ENCODE data around the gene SHH. TPM values are rescaled to one million over a fixed set of nuclear protein-coding genes. Genes with fewer than 3 reads are reported as not detected.

The SHH gene
- total and polyA plus RNA-seq, 2 of the 13 experiments (the other 11 are each of a cell fraction or from before 2014, with no cell fraction given), result 1.9 to 3.4 TPM

- TF ChIP-seq PRDM15 (CRISPR knock-in tag; IDR thresholded peaks at IDR 0.05), result no peak
- TF ChIP-seq NR2F1 (CRISPR knock-in tag; IDR thresholded peaks at IDR 0.05), result peak in 1 of 2 experiments; percentile 68; a peak in 2 of 4 replicates
- TF ChIP-seq, protein P1, sequence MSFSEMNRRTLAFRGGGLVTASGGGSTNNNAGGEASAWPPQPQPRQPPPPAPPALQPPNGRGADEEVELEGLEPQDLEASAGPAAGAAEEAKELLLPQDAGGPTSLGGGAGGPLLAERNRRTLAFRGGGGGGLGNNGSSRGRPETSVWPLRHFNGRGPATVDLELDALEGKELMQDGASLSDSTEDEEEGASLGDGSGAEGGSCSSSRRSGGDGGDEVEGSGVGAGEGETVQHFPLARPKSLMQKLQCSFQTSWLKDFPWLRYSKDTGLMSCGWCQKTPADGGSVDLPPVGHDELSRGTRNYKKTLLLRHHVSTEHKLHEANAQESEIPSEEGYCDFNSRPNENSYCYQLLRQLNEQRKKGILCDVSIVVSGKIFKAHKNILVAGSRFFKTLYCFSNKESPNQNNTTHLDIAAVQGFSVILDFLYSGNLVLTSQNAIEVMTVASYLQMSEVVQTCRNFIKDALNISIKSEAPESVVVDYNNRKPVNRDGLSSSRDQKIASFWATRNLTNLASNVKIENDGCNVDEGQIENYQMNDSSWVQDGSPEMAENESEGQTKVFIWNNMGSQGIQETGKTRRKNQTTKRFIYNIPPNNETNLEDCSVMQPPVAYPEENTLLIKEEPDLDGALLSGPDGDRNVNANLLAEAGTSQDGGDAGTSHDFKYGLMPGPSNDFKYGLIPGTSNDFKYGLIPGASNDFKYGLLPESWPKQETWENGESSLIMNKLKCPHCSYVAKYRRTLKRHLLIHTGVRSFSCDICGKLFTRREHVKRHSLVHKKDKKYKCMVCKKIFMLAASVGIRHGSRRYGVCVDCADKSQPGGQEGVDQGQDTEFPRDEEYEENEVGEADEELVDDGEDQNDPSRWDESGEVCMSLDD (CRISPR knock-in tag; IDR thresholded peaks at IDR 0.05; ENCODE audit: borderline replicate concordance), result no peak
- TF ChIP-seq, protein P2, sequence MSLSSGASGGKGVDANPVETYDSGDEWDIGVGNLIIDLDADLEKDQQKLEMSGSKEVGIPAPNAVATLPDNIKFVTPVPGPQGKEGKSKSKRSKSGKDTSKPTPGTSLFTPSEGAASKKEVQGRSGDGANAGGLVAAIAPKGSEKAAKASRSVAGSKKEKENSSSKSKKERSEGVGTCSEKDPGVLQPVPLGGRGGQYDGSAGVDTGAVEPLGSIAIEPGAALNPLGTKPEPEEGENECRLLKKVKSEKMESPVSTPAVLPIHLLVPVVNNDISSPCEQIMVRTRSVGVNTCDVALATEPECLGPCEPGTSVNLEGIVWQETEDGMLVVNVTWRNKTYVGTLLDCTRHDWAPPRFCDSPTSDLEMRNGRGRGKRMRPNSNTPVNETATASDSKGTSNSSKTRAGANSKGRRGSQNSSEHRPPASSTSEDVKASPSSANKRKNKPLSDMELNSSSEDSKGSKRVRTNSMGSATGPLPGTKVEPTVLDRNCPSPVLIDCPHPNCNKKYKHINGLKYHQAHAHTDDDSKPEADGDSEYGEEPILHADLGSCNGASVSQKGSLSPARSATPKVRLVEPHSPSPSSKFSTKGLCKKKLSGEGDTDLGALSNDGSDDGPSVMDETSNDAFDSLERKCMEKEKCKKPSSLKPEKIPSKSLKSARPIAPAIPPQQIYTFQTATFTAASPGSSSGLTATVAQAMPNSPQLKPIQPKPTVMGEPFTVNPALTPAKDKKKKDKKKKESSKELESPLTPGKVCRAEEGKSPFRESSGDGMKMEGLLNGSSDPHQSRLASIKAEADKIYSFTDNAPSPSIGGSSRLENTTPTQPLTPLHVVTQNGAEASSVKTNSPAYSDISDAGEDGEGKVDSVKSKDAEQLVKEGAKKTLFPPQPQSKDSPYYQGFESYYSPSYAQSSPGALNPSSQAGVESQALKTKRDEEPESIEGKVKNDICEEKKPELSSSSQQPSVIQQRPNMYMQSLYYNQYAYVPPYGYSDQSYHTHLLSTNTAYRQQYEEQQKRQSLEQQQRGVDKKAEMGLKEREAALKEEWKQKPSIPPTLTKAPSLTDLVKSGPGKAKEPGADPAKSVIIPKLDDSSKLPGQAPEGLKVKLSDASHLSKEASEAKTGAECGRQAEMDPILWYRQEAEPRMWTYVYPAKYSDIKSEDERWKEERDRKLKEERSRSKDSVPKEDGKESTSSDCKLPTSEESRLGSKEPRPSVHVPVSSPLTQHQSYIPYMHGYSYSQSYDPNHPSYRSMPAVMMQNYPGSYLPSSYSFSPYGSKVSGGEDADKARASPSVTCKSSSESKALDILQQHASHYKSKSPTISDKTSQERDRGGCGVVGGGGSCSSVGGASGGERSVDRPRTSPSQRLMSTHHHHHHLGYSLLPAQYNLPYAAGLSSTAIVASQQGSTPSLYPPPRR (CRISPR knock-in tag; IDR thresholded peaks at IDR 0.05; ENCODE audit: borderline replicate concordance), result no peak; the same call in 1 of the 2 replicates
- peak; percentile 92 for TF ChIP-seq CEBPG (CRISPR knock-in tag; IDR thresholded peaks at IDR 0.05)
- no peak for TF ChIP-seq SUZ12 (IDR thresholded peaks at IDR 0.05; ENCODE audit: low read depth, low read length)
- no peak for TF ChIP-seq THYN1 (CRISPR knock-in tag; IDR thresholded peaks at IDR 0.05; ENCODE audit: borderline replicate concordance, low read depth)
- TF ChIP-seq PBX3 (CRISPR knock-in tag; IDR thresholded peaks at IDR 0.05; ENCODE audit: borderline replicate concordance), result no peak
- TF ChIP-seq JUND (CRISPR knock-in tag; IDR thresholded peaks at IDR 0.05), result 0 out of 2 replicates have a peak, but pooled peaks have one; percentile 35
- TF ChIP-seq ZSCAN31 (CRISPR knock-in tag; IDR thresholded peaks at IDR 0.05; ENCODE audit: low read depth), result no peak
- TF ChIP-seq SALL2 (CRISPR knock-in tag; IDR thresholded peaks at IDR 0.05), result no peak
- TF ChIP-seq, protein P3, sequence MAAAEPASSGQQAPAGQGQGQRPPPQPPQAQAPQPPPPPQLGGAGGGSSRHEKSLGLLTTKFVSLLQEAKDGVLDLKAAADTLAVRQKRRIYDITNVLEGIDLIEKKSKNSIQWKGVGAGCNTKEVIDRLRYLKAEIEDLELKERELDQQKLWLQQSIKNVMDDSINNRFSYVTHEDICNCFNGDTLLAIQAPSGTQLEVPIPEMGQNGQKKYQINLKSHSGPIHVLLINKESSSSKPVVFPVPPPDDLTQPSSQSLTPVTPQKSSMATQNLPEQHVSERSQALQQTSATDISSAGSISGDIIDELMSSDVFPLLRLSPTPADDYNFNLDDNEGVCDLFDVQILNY (CRISPR knock-in tag; conservative IDR thresholded peaks at IDR 0.05), result 0 out of 2 replicates have a peak, but pooled peaks have one; percentile 17
- TF ChIP-seq AKAP8 (CRISPR knock-in tag; IDR thresholded peaks at IDR 0.05), result 0 out of 2 replicates have a peak, but pooled peaks have one; percentile 45
- peak; percentile 39; the same call in 1 of the 2 replicates for TF ChIP-seq ZNF772 (CRISPR knock-in tag; IDR thresholded peaks at IDR 0.05)
These were observed 4.3 kb downstream of the SHH start (continued) for GRCh38 chr7:155807789-155808548.

All from HepG2 (cell line).